BLaER1 treated with 17β-estradiol and CSF1 and Interleukin-3, amounts not matched to agents 10 nM and 100 nM (cell line): Measurements from ENCODE around the gene RNF220.

ENCODE experiments used
- H3K27ac ChIP-seq, 11 experiments: shearing (Covaris generic); formaldehyde crosslinking; 2 replicates each; pipeline ENCODE4 v1.8.1; 2022
- H3K27me3 ChIP-seq, 11 experiments: shearing (Covaris generic); formaldehyde crosslinking; 2 replicates each; pipeline ENCODE4 v1.8.1; 2022
- H3K36me3 ChIP-seq, 11 experiments: shearing (Covaris generic); formaldehyde crosslinking; 2 replicates each; pipeline ENCODE4 v1.8.1; 2022
- H3K4me1 ChIP-seq, 10 experiments: shearing (Covaris generic); formaldehyde crosslinking; 2 replicates each; pipeline ENCODE4 v1.8.1; 2022
- H3K4me2 ChIP-seq, 11 experiments: shearing (Covaris generic); formaldehyde crosslinking; 2 replicates each; pipeline ENCODE4 v1.8.1; 2022
- H3K4me3 ChIP-seq, 10 experiments: shearing (Covaris generic); formaldehyde crosslinking; 2 replicates each; pipeline ENCODE4 v1.8.1; 2022
- H3K9ac ChIP-seq, 11 experiments: shearing (Covaris generic); formaldehyde crosslinking; 2 replicates each; pipeline ENCODE4 v1.8.1; 2022
- H3K9me3 ChIP-seq, 11 experiments: shearing (Covaris generic); formaldehyde crosslinking; replicated peaks in 1 of 11; 2 replicates each; pipeline ENCODE4 v1.8.1; 2022
- H4K20me1 ChIP-seq, 11 experiments: shearing (Covaris generic); formaldehyde crosslinking; 2 replicates each; pipeline ENCODE4 v1.8.1; 2022
- Cebpa-rat ChIP-seq, 11 experiments: shearing (Covaris generic); IDR thresholded peaks; 2 replicates each; pipeline ENCODE4 v1.8.1; 2022

The RNF220 gene

DNA sequence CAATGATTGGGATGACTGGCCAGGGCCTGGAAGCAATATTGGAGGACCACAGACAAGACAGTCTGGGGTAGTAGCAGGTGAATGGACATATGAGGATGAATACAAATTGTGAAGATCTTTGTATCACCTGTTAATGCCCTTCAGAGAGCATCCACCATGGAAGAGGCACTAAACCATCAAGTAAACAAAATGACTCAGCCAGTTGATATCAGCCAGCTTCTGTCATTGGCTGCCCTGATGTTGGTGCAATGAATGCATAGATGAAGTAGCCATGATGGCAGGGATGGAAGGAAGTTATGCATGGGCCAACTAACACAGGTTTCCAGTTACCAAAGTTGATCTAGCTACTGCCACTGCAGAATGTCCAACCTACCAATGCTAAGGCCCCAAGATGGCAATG is 33.8 kb upstream of the RNF220 start:
- Histone ChIP-seq H3K4me2 (no peak overlapping the region), H3K27ac (no peak overlapping the region), H3K9ac (no peak overlapping the region), H3K4me3 (no peak overlapping the region), H3K9me3 (no peaks in the 10 kb centered on the region), H3K4me1 (no peaks in the 10 kb centered on the region), H3K27me3 (no peaks in the 10 kb centered on the region), H4K20me1 (no peaks in the 10 kb centered on the region), H3K36me3 (no peaks in the 10 kb centered on the region)
- no peak for TF ChIP-seq Cebpa-rat (IDR thresholded peaks at IDR 0.05)

DNA sequence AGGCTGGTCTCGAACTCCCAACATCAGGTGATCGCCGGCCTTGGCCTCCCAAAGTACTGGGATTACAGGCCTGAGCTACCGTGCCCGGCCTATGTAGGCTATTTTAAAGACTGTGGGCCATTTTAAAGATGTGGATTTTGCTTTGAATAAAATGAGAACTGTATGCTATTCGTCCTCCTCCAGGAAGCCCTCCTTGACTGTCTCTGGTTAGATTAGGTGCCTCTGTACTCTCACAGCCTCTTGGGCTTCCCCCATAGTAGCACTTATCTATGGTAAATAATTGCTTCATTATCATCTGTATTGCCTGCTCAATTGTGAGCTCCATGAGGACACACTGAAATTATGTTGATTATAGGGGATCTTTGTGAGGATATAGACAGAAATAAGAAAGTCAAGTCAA is 29.5 kb upstream of the RNF220 start:
- Histone ChIP-seq H3K27ac (no peak overlapping the region), H3K4me2 (no peak overlapping the region), H4K20me1 (no peaks in the 10 kb centered on the region), H3K4me3 (no peak overlapping the region), H3K27me3 (no peaks in the 10 kb centered on the region), H3K9ac (no peak overlapping the region), H3K9me3 (no peaks in the 10 kb centered on the region), H3K4me1 (no peaks in the 10 kb centered on the region), H3K36me3 (no peaks in the 10 kb centered on the region)
- TF ChIP-seq Cebpa-rat (IDR thresholded peaks at IDR 0.05): no peak

DNA sequence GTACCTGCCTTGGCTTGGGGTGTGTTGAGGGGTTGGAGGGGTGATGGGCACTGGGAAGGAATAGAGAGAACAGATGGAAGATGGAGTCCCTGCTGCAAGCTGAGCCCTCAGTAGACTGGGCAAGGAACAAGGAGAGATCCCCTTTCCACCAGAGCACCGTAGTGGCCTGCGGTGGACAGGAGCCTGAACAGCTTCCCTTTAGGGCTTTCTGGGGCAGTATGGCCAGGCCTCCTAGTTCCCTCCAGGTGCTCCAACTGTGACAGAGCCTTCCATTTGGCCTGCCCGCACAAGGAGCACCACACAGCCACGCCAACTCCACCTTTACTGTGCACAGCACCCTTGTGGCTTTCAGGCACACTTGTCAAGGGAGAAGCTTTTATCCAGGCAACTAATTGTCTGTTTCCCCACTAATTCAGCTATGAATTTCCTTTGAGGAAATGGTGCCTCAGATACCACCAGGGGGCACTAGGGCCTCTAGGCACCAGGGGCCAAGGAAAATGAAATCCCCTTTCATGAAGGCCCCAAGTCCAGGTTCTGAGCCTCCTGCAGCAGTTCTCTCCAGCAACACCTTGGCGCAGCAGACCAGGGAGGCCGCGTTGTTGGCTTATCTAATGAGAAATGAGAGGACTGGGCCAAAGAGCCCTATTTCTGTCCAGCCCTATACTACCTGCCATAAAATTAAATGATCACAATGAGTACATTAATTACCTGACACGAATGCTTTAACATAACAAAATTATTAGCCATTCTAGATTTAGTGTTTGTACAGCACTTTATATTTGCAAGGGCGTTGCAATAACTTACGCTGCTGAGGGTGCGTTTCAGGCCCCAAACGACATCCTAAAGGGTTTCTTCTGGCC is 26.9 kb upstream of the RNF220 start:
- Histone ChIP-seq H3K36me3 (no peaks in the 10 kb centered on the region), H3K9ac (no peak overlapping the region), H3K4me3 (no peak overlapping the region), H3K27ac (no peak overlapping the region), H3K4me1 (no peaks in the 10 kb centered on the region), H3K27me3 (no peaks in the 10 kb centered on the region), H3K9me3 (no peaks in the 10 kb centered on the region), H3K4me2 (no peak overlapping the region), H4K20me1 (no peaks in the 10 kb centered on the region)
- no peak for TF ChIP-seq Cebpa-rat (IDR thresholded peaks at IDR 0.05)

DNA sequence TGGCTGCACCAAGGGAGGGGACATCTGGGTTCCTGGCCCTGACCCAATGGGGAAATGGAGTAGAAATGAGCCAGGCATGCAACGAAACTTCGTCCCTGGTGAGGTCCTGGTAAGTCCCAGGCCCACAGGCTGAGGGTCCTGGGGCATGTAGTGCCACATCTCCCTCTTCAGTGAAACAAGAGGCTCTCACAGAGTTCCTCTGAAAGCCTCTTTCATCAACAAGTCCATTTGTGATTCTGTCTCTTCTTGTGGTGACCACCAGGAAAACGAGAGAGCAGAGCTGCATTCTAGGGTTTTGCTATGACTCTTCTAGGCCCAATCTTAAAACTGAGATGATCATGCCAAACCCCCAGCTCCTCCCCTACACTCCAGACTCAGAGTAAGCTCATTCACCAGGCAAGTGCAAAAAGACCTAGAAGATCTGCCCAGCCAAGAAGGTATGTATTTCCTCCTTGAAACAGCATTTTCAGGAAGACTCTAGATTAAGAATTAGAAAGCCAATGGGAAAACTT is 24.3 kb upstream of the RNF220 start:
- H4K20me1 ChIP-seq: no peaks in the 10 kb centered on the region
- no peaks in the 10 kb centered on the region for H3K4me1 ChIP-seq
- H3K9me3 ChIP-seq: no peaks in the 10 kb centered on the region
- no peak for TF ChIP-seq Cebpa-rat (IDR thresholded peaks at IDR 0.05)
- H3K36me3 ChIP-seq: no peaks in the 10 kb centered on the region
- H3K27me3 ChIP-seq: no peaks in the 10 kb centered on the region
- no peak overlapping the region for H3K4me3 ChIP-seq
- H3K27ac ChIP-seq: no peak overlapping the region
- H3K9ac ChIP-seq: no peak overlapping the region
- H3K4me2 ChIP-seq: no peak overlapping the region

DNA sequence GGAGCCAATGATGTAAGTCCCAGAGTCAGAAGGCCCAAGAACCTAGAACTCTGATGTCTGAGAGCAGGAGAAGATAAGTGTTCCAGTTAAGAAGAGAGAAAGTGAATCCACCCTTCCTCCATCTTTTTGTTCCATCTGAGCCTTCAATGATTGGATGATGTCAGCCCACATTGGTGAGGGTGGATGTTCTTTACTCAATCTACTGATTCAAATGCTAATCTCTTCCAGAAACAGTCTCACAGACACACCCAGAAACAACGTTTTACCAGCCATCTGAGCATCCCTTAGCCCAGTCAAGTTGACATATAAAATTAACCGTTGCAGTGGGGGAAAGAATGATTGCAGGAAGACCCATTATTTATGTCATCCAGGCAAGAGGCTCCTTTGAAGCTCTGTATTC is 16.5 kb upstream of the RNF220 start:
- Histone ChIP-seq H3K4me2 (no peak overlapping the region), H3K9me3 (no peaks in the 10 kb centered on the region), H3K36me3 (no peaks in the 10 kb centered on the region), H3K4me1 (no peaks in the 10 kb centered on the region), H4K20me1 (no peaks in the 10 kb centered on the region), H3K27me3 (0 out of 22 replicates have a peak, but pooled peaks cover 0 to 5% (median 0%) of the 10 kb centered on the region in 11 experiments), H3K4me3 (no peak overlapping the region), H3K9ac (no peak overlapping the region), H3K27ac (no peak overlapping the region)
- TF ChIP-seq Cebpa-rat (IDR thresholded peaks at IDR 0.05): no peak

DNA sequence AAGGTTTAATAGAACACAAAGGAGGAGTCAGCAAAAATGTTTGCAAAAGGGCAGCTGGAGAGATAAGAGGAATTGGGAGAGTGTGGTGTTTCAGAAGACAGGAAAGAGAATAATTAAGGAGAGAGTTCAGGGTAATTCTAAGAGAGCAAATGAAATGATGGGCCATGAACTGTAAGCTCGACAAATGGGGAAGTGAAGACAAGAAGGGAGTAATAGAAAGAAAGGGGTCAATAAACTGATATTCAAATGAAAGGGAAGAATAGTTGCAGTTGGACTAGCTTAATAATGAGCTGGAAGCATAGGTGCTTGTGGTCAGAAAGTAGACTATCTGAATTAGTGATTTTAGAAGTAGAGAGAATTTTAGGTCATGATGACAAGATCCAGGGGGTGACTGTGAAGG is 15.6 kb upstream of the RNF220 start:
- Histone ChIP-seq H3K27me3 (0 out of 22 replicates have a peak, but pooled peaks cover 0 to 5% (median 0%) of the 10 kb centered on the region in 11 experiments), H3K4me1 (no peaks in the 10 kb centered on the region), H3K9me3 (no peaks in the 10 kb centered on the region), H3K4me3 (no peak overlapping the region), H3K27ac (no peak overlapping the region), H3K36me3 (no peaks in the 10 kb centered on the region), H4K20me1 (no peaks in the 10 kb centered on the region), H3K4me2 (no peak overlapping the region), H3K9ac (no peak overlapping the region)
- no peak for TF ChIP-seq Cebpa-rat (IDR thresholded peaks at IDR 0.05)

DNA sequence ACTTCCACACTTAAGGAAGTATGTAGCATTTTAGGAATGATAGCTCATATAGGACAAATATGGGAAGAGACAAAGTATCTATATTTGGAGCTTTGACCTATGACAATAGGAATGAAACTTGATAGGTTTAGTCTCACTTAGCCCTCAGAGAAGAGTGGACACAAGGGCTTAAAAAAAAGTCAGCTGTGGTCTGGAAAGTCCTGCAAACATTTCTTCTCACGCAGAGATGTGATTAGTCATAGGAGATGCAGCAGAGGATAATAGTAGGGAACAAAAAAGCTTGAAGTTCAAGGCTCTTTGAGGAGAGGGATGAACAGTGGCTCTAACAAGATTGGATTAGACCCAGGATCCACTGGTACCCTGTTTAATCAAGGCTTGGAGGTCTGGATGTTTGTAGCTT is 14.8 kb upstream of the RNF220 start:
- H3K27me3 ChIP-seq: 0 out of 22 replicates have a peak, but pooled peaks cover 0 to 5% (median 0%) of the 10 kb centered on the region in 11 experiments
- H3K4me2 ChIP-seq: no peak overlapping the region
- H3K36me3 ChIP-seq: no peaks in the 10 kb centered on the region
- no peak for TF ChIP-seq Cebpa-rat (IDR thresholded peaks at IDR 0.05)
- no peaks in the 10 kb centered on the region for H3K9me3 ChIP-seq
- H3K4me1 ChIP-seq: no peaks in the 10 kb centered on the region
- H3K9ac ChIP-seq: no peak overlapping the region
- H4K20me1 ChIP-seq: no peaks in the 10 kb centered on the region
- H3K27ac ChIP-seq: no peak overlapping the region
- H3K4me3 ChIP-seq: no peak overlapping the region

DNA sequence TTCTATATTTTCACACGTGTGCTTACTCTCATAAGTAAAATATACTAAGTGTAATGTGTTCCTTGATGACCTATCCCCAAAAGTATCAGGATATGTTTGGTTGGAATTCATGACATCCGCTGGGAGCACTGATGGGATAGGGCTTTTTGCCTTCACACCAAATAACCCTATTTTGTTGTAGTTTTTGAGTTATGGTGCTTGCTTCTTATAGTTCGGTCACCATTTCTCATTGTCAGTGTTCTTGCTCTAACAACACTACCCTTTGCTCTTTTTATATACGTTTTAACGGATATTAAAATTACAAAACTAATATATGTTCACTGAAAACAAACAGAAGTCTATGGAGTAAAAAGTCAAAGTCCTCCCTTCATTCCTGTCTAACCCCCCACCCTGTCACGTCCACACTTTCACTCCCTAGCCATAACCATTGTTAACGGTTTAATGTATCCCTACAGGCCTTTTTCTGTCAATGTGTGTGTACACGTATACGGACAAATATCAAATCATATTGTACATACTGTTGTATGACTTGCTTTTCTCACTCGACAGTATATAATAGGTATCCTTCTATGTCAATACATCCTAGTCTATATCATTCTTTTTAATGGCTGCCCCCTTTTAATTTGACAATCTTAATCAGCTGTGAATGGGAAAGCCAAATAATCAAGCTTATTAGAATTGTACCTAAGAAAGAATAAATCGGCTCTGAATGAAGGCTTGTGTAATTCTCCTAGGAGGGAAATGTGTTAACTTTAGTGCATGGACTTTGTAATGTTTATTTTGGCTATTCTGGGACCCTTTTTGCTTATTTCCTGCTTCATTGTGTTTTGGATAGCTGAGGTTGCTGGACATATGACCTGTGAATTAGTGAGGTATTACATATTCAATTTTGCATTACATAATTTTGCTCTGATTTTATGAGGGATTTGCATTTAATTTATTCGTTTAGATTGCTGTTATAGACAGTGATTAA is 3.5 kb upstream of the RNF220 start:
- Histone ChIP-seq H3K36me3 (no peaks in the 10 kb centered on the region), H3K27ac (no peak overlapping the region), H3K4me2 (no peak overlapping the region), H3K9me3 (no peaks in the 10 kb centered on the region), H3K27me3 (peaks cover 46 to 77% (median 64%) of the 10 kb centered on the region in 11 experiments), H3K4me1 (peaks cover 0 to 16% (median 12%) of the 10 kb centered on the region in 10 experiments; a peak in 13 of 20 replicates), H3K4me3 (no peak overlapping the region), H3K9ac (no peak overlapping the region), H4K20me1 (peaks cover 0 to 19% (median 16%) of the 10 kb centered on the region in 11 experiments; a peak in 17 of 22 replicates)
- TF ChIP-seq Cebpa-rat (IDR thresholded peaks at IDR 0.05): no peak
